Medulla oblongata (tissue), 1 donor: ENCODE measurements around the gene CASKIN2.

Source experiments
- DNase-seq: peaks from one replicate; pipeline ENCODE4 v3.0.0-alpha.2; 2015; ENCODE audit errors: extremely low spot score

Gene CASKIN2

GRCh38 chr17:75546181-75546580, 30.8 kb upstream of the CASKIN2 start:
- no peak for DNase-seq

DNA sequence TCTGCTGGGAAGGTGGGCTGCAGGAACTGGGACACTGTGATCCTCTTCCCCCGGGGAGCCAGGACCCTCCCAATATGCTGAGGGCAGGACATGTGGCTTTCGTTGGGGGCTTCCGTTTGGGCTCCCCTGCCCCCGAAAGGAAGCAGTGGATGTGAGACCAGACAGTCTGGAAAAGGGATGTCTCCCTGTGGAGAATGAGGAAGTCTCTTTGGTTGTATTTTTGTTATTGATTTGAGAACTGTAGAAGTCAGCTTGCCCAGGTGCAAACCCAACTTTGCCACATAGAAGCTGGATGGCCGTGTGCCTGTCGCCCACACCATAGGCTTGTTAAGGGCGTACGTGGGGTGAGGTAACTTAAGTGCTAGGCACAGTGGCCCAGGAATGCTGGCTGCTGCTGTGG, 28.9 kb upstream of the CASKIN2 start:
- no peak for DNase-seq

DNA sequence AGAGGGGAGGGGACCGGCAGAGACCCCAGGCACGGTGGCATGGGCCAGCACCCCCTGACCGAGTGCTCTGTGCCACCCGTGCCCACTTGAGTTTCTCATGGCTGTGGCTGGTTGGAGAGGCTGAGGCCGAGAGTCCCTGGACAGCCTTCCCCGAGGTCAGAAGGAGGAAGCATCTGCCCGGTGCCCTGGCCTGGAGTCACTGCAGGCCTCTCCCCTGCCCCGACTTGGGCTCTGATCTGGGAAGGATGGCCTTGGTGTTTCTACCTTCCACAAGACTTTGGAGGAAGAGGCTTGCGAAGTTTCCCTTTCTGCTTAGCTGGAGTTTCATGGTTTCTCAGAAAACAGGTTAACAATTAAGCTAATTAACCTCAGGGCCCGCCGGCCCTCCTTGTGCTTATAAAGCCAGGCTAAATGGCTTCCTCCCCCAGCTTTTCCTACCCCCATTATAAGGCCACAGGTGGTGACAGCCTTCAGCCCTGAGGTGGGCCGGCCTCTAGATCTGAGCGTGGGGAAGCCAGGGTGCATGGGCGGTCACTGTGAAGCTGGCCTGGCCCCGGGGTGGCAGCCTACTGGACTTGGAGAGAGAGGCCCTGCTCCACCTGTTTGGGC, 27.5 kb upstream of the CASKIN2 start:
- DNase-seq: no peak

GRCh38 chr17:75542229-75542628, 26.9 kb upstream of the CASKIN2 start:
- no peak for DNase-seq

- DNase-seq: no peak
Observed at GRCh38 chr17:75540923-75541503, 25.7 kb upstream of the CASKIN2 start.

GRCh38 chr17:75539967-75540729, 24.8 kb upstream of the CASKIN2 start:
- no peak for DNase-seq

GRCh38 chr17:75536366-75536765, 21.0 kb upstream of the CASKIN2 start:
- DNase-seq: no peak

DNA sequence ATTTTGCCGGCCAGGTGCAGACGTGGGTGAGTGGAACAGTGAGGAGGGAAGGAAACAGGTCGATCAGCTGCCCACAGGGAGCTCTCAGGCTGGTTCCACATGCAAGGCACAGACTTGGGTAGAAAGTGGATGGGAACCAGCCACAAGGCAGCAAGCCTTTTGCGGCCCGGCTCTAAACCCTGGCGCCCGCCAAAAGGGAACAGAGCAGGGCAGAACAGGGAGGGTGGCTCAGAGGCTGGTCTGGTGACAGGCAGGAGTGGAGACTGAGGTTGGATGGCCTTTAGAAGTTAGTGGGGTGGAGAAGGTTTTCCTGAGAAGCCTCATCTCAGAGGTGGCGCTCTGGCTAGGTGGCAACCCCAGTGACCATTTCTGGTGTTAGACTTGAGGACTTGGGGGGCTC, 20.5 kb upstream of the CASKIN2 start:
- no peak for DNase-seq

- no peak for DNase-seq
Observed at GRCh38 chr17:75535119-75535537, 19.8 kb upstream of the CASKIN2 start.

DNA sequence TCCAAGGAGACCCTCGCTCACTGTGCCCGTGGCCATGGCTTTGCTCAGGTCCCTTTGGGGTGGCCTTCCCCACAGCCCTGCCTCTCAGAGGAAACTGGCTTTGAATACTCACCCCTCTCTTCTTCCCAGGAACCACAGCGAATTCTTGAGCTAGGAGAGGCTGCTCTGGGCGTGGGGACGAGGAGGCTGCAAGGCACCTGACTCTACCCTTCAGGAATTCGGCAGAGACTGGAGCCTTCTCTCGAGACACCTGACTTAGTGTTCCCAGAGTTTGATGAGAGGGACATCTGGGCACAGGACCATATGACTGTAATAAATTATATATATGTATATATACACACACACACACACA, 16.4 kb upstream of the CASKIN2 start:
- DNase-seq: no peak

DNA sequence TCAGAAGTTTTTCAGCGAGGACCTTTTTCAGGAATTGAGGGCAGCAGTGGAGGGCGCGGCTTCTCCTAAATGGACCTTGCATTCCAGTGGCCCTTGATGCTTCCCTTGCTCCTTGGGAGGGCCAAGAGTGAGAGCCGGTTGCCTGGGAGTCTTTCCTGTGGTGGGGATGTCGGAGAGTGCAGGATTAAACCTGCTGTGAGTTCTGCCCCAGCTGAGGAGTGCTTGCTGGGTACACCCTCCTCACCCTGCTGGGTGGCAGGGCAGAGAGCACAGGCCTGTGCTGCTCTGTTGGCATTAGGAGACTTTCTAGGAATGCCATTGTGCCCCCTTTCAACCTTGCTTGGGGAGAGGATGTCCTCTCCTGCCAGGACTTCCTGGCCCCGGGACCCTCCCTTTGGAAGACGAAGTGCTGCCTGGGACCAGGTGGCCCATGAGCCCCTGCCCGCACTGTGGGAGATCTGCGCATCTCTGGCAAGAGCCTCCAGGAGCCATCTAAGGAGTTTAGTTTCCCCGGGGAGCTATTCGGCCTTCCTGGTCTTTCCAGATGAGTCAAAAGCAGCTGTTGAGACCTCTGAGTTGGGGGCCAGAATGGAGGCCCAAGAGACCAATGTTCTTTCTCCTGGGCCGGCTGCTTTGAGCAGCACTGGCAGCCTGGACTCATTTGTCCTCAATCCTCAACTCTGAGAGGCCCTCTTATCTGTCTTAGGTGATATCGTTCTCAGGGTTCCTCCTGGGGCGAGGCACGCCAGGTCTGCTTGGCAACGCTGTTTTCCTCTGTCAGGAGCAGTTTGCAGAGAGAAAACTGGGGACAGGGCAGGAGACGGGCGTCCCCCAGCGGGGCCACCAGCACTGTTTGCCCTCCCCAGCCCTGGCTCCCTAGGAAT, 15.7 kb upstream of the CASKIN2 start:
- no peak for DNase-seq

GRCh38 chr17:75526555-75527270, 11.4 kb upstream of the CASKIN2 start:
- no peak for DNase-seq

- DNase-seq: no peak
Observed at GRCh38 chr17:75525806-75526554, 10.6 kb upstream of the CASKIN2 start.

DNA sequence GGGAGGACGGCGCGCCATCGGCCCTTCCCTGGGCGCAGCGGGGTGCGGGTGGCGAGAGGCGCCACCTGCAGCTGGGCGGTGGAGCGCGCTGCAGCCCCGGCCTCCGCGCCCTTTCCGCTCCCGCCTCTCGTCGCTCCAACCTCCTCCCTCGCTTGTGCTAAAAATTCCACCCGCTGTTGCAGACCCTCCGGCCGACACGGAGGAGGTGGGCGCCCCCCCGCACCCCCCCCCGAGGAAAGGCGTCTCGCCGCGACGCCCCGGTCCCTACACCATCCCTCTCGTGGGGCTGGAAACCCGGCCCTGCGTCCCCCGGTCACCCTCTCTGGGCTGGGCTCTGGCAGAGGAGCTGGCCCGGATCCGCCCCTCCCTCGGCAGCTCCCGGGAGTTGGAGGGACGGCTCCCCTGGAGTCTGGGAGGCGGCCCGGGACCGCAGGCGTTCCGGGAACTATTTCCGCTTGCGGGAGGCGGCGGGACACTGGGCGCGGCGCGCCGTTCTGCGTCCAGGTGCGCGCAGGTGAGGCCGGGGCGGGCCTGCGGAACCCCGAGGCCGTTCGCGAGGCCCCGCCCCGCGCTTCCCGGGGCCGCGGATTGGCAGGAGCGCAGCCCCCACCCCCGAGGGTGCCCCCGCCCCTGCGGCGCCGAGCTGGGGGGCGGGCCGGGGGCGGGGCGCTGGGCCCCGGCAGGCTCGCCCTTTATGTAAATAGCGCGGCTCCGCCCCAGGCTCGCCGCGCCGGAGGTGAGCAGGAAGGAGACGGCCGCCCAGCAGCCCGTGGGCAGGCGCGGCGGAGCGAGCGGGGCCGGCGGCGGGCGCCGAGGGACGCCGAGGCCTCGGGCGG, 9.9 kb upstream of the CASKIN2 start, which contains the start of gene LLGL2:
Gene LLGL2 (plus strand): TSS at position 728 of the 836 bp plus-strand sequence. CDS start 17,730 bp downstream, outside the sequence.
- peak; percentile 55 for DNase-seq

DNA sequence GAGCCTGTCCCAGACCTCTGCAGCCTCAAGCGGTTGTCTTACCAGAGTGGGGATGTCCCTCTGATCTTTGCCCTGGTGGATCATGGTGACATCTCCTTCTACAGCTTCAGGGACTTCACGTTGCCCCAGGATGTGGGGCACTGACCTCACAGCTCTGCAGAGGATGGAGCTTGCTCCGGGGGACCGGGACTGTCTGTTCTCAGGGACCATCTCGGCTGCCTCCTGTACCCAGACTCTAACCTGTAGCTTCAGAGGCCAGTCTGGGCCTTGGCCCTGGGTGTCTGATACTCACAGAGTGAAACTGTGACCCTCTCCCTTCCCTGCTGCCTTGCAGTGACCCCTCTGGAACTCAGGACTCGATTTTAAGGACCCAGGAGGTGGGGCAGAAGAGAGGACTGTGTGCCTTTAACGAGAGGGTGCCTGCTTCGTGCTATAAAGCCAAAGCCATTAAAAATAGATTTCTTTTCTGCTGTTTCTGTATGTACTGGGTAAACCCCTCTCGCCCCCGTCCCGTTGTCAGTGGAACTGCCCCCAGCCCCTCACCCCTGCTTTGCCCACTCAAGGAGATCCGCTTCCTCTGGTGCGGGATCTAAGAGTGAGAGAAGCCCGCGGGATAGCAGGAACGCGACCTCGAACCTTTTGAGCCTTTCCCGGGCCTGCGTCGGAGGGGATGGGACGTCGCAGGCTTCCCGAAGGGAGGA, 9.1 kb upstream of the CASKIN2 start:
- no peak for DNase-seq

- no peak for DNase-seq
Observed at GRCh38 chr17:75523647-75524046, 8.3 kb upstream of the CASKIN2 start.

DNA sequence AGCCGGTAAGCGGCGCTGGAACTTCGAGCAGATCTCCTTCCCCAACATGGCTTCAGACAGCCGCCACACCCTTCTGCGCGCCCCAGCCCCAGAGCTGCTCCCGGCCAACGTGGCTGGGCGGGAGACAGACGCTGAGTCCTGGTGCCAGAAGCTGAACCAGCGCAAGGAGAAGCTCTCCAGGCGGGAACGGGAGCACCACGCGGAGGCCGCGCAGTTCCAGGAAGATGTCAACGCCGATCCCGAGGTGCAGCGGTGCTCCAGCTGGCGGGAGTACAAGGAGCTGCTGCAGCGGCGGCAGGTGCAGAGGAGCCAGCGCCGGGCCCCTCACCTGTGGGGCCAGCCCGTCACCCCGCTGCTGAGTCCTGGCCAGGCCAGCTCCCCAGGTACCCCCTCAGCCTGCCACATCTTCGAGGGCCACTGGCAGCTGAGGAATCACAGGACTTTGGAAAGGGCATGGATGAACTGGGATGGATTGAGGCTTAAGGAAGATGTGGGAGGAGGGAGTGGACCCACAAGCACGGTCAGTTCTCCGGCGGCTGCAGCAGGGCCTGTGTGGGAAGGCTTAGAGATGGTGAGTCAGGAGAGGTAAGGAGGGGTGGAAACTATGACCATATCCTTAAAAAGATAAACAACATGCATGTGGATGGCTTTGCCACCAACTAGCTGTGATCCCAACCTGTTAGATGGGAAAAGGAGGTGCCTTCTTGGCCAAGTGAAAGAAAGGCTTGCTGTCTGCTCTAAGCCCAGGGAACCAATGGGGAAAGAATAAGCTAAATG, 6.8 kb upstream of the CASKIN2 start:
- no peak for DNase-seq

DNA sequence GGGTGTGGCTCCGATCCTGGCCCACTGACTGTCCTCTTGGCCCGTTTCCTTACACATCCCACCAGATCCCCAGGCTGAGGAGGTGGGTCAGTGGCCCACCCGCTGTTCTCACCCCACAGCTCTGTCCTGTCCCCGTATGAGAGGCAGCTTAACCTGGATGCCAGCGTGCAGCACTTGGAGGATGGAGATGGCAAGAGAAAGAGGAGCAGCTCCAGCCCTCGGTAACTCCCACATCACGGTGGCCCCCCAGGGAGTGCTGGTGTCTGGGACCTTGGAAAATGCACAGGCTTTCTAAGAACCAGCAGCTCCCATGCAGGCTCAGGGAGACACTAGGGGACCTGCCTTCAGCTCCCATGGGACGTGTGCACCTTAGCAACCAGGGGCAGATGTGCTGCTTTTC, 6.0 kb upstream of the CASKIN2 start:
- DNase-seq: no peak
